Activated naive CD8-positive, alpha-beta T cell treated with anti-CD3 and anti-CD28 coated beads for 36 hours (primary cell): ENCODE measurements around the gene XRCC4. TPM values are rescaled to one million over a fixed set of nuclear protein-coding genes. Genes with fewer than 3 reads are reported as not detected.
"Not testable (repeated sequence)": the region's sequence is repeated elsewhere in the genome, so short reads cannot be mapped to it uniquely, and the experiment has no call there.

Source experiments
- DNase-seq: peaks from one replicate; pipeline ENCODE4 v3.0.0; 2021
- H3K27ac Mint-ChIP-seq: one replicate; pipeline ENCODE4 v1.8.0; 2022; ENCODE audit warnings: mild to moderate bottlenecking, moderate library complexity, mixed read lengths
- H3K27me3 Mint-ChIP-seq: one replicate; pipeline ENCODE4 v1.8.0; 2022; ENCODE audit warnings: mild to moderate bottlenecking, mixed read lengths
- H3K36me3 Mint-ChIP-seq: one replicate; pipeline ENCODE4 v1.8.0; 2021; ENCODE audit warnings: mild to moderate bottlenecking, mixed read lengths
- H3K4me1 Mint-ChIP-seq: one replicate; pipeline ENCODE4 v1.8.0; 2021; ENCODE audit warnings: mixed read lengths
- H3K4me3 Mint-ChIP-seq: one replicate; pipeline ENCODE4 v1.8.0; 2022; ENCODE audit warnings: mild to moderate bottlenecking, moderate library complexity, mixed read lengths
- H3K9me3 Mint-ChIP-seq: one replicate; pipeline ENCODE4 v1.8.0; 2022; ENCODE audit warnings: mixed read lengths
- total RNA-seq, 2 experiments: library from RNA; stranded (reverse); gene quantifications; one replicate each; pipeline ENCODE4 v1.2.3, GENCODE V29; 2021

Gene XRCC4
- total RNA-seq, 2 experiments from 2014 or later = 11.4 to 12.2 TPM

- Mint-ChIP-seq H3K9me3 (peaks cover 3% of the 10 kb centered on the region), H3K27ac (no peak overlapping the region), H3K4me1 (peaks cover 14% of the 10 kb centered on the region), H3K4me3 (no peak overlapping the region), H3K27me3 (no peaks in the 10 kb centered on the region), H3K36me3 (peaks cover 10% of the 10 kb centered on the region)
- no peak for DNase-seq
Measured at GRCh38 chr5:83341815-83342334, 264.5 kb downstream of the XRCC4 start.

- Mint-ChIP-seq H3K27me3 (no peaks in the 10 kb centered on the region), H3K36me3 (peaks cover 14% of the 10 kb centered on the region), H3K4me1 (peaks cover 14% of the 10 kb centered on the region), H3K27ac (no peak overlapping the region), H3K9me3 (peaks cover 8% of the 10 kb centered on the region), H3K4me3 (no peak overlapping the region)
- DNase-seq = no peak
Measured at GRCh38 chr5:83342465-83342864, 265.1 kb downstream of the XRCC4 start.

- Mint-ChIP-seq H3K9me3 (peaks cover 16% of the 10 kb centered on the region), H3K36me3 (peaks cover 21% of the 10 kb centered on the region), H3K4me3 (no peak overlapping the region), H3K4me1 (peaks cover 14% of the 10 kb centered on the region), H3K27ac (no peak overlapping the region), H3K27me3 (no peaks in the 10 kb centered on the region)
- DNase-seq = no peak
Measured at GRCh38 chr5:83343299-83343698, 266.0 kb downstream of the XRCC4 start.

GRCh38 chr5:83345423-83345822 lies 268.1 kb downstream of the XRCC4 start:
- DNase-seq = no peak
- H3K27me3 Mint-ChIP-seq = no peaks in the 10 kb centered on the region
- peaks cover 30% of the 10 kb centered on the region for H3K36me3 Mint-ChIP-seq
- peaks cover 27% of the 10 kb centered on the region for H3K9me3 Mint-ChIP-seq
- H3K4me3 Mint-ChIP-seq = no peak overlapping the region
- peaks cover 5% of the 10 kb centered on the region for H3K4me1 Mint-ChIP-seq
- H3K27ac Mint-ChIP-seq = no peak overlapping the region

GRCh38 chr5:83348281-83348780 lies 271.0 kb downstream of the XRCC4 start:
- no peak overlapping the region for H3K4me3 Mint-ChIP-seq
- H3K27me3 Mint-ChIP-seq = no peaks in the 10 kb centered on the region
- no peak for DNase-seq
- H3K27ac Mint-ChIP-seq = no peak overlapping the region
- peaks cover 32% of the 10 kb centered on the region for H3K36me3 Mint-ChIP-seq
- H3K4me1 Mint-ChIP-seq = no peaks in the 10 kb centered on the region
- peaks cover 27% of the 10 kb centered on the region for H3K9me3 Mint-ChIP-seq

- no peak for DNase-seq
- peaks cover 12% of the 10 kb centered on the region for H3K9me3 Mint-ChIP-seq
- H3K4me1 Mint-ChIP-seq = no peaks in the 10 kb centered on the region
- H3K27ac Mint-ChIP-seq = no peak overlapping the region
- no peak overlapping the region for H3K4me3 Mint-ChIP-seq
- H3K36me3 Mint-ChIP-seq = peaks cover 11% of the 10 kb centered on the region
- H3K27me3 Mint-ChIP-seq = no peaks in the 10 kb centered on the region
Measured at GRCh38 chr5:83353231-83353630, 275.9 kb downstream of the XRCC4 start.

GRCh38 chr5:83353774-83354173 lies 276.4 kb downstream of the XRCC4 start:
- DNase-seq = no peak
- H3K27ac Mint-ChIP-seq = no peak overlapping the region
- H3K9me3 Mint-ChIP-seq = peaks cover 9% of the 10 kb centered on the region
- H3K4me1 Mint-ChIP-seq = no peaks in the 10 kb centered on the region
- peaks cover 8% of the 10 kb centered on the region for H3K36me3 Mint-ChIP-seq
- H3K4me3 Mint-ChIP-seq = no peak overlapping the region
- H3K27me3 Mint-ChIP-seq = no peaks in the 10 kb centered on the region

GRCh38 chr5:83354958-83355357 lies 277.6 kb downstream of the XRCC4 start:
- H3K9me3 Mint-ChIP-seq = peaks cover 1% of the 10 kb centered on the region
- no peak overlapping the region for H3K27ac Mint-ChIP-seq
- H3K4me1 Mint-ChIP-seq = no peaks in the 10 kb centered on the region
- no peak overlapping the region for H3K4me3 Mint-ChIP-seq
- peaks cover 4% of the 10 kb centered on the region for H3K36me3 Mint-ChIP-seq
- DNase-seq = no peak
- no peaks in the 10 kb centered on the region for H3K27me3 Mint-ChIP-seq

- not testable (repeated sequence) for H3K27ac Mint-ChIP-seq, H3K4me3 Mint-ChIP-seq, H3K4me1 Mint-ChIP-seq, H3K36me3 Mint-ChIP-seq, DNase-seq, H3K9me3 Mint-ChIP-seq, H3K27me3 Mint-ChIP-seq
Measured at GRCh38 chr5:83355482-83356014, 278.2 kb downstream of the XRCC4 start.

- no peaks in the 10 kb centered on the region for H3K4me1 Mint-ChIP-seq
- no peaks in the 10 kb centered on the region for H3K36me3 Mint-ChIP-seq
- H3K27me3 Mint-ChIP-seq = no peaks in the 10 kb centered on the region
- H3K9me3 Mint-ChIP-seq = peaks cover 4% of the 10 kb centered on the region
- no peak overlapping the region for H3K27ac Mint-ChIP-seq
- H3K4me3 Mint-ChIP-seq = no peak overlapping the region
- no peak for DNase-seq
Measured at GRCh38 chr5:83357621-83358231, 280.4 kb downstream of the XRCC4 start.

GRCh38 chr5:83360573-83360972 lies 283.2 kb downstream of the XRCC4 start:
- no peak overlapping the region for H3K4me3 Mint-ChIP-seq
- DNase-seq = no peak
- no peak overlapping the region for H3K27ac Mint-ChIP-seq
- H3K4me1 Mint-ChIP-seq = no peaks in the 10 kb centered on the region
- no peaks in the 10 kb centered on the region for H3K27me3 Mint-ChIP-seq
- peaks cover 4% of the 10 kb centered on the region for H3K9me3 Mint-ChIP-seq
- H3K36me3 Mint-ChIP-seq = no peaks in the 10 kb centered on the region

GRCh38 chr5:83362526-83362925 lies 285.2 kb downstream of the XRCC4 start:
- no peaks in the 10 kb centered on the region for H3K36me3 Mint-ChIP-seq
- no peak overlapping the region for H3K4me3 Mint-ChIP-seq
- no peak for DNase-seq
- H3K27ac Mint-ChIP-seq = no peak overlapping the region
- no peaks in the 10 kb centered on the region for H3K4me1 Mint-ChIP-seq
- H3K9me3 Mint-ChIP-seq = peaks cover 4% of the 10 kb centered on the region
- H3K27me3 Mint-ChIP-seq = no peaks in the 10 kb centered on the region

- Mint-ChIP-seq H3K4me3 (no peak overlapping the region), H3K4me1 (no peaks in the 10 kb centered on the region), H3K36me3 (no peaks in the 10 kb centered on the region), H3K27ac (no peak overlapping the region), H3K9me3 (peaks cover 4% of the 10 kb centered on the region), H3K27me3 (no peaks in the 10 kb centered on the region)
- no peak for DNase-seq
Measured at GRCh38 chr5:83363111-83363885, 286.0 kb downstream of the XRCC4 start.

- Mint-ChIP-seq H3K4me1 (no peaks in the 10 kb centered on the region), H3K4me3 (no peak overlapping the region)
- no peak for DNase-seq
Measured at GRCh38 chr5:83363886-83364275, 286.5 kb downstream of the XRCC4 start.

More at GRCh38 chr5:83363886-83364275, 286.5 kb downstream of the XRCC4 start:
- H3K27me3 Mint-ChIP-seq = no peaks in the 10 kb centered on the region
- H3K27ac Mint-ChIP-seq = no peak overlapping the region
- peaks cover 4% of the 10 kb centered on the region for H3K9me3 Mint-ChIP-seq
- H3K36me3 Mint-ChIP-seq = no peaks in the 10 kb centered on the region
